Psoas muscle (tissue), 8 donors: ENCODE results near the gene OR6C3. TPM values are rescaled to one million over a fixed set of nuclear protein-coding genes. Genes with fewer than 3 reads are reported as not detected.

ENCODE experiments used
- ATAC-seq, 4 donors: fragments of 200-7000 bp; cut with Tn5 transposase; one replicate each; pipeline ENCODE4 v1.9.1; 2020; ENCODE audit warnings: moderate library complexity in 3 of 4, mild to moderate bottlenecking in 2 of 4
- DNase-seq, 2 donors: peaks; one replicate each; pipeline ENCODE4 v3.0.0-alpha.2; 2020
- H3K27ac ChIP-seq: fragments of 200-600 bp; one replicate; pipeline ENCODE4 v1.8.0; 2022
- H3K27me3 ChIP-seq, 3 donors: fragments of 200-600 bp in 1 of 3; one replicate each; pipeline versions ENCODE4 v1.6.1 to v1.8.0; 2013 to 2022; ENCODE audit warnings: low read length in 2 of 3, mild to moderate bottlenecking in 2 of 3, moderate library complexity in 1 of 3; ENCODE audit not compliant: insufficient read depth in 3 of 3
- H3K36me3 ChIP-seq, 2 donors: fragments of 200-600 bp in 1 of 2; one replicate each; pipeline versions ENCODE4 v1.6.1 to v1.8.0; 2013 to 2022; ENCODE audit warnings: low read depth in 1 of 2, mild to moderate bottlenecking in 1 of 2, moderate library complexity in 1 of 2; ENCODE audit not compliant: insufficient read depth in 1 of 2
- H3K4me1 ChIP-seq: fragments of 200-600 bp; one replicate; pipeline ENCODE4 v1.8.0; 2022
- H3K4me3 ChIP-seq: fragments of 200-600 bp; one replicate; pipeline ENCODE4 v1.8.0; 2022; ENCODE audit warnings: mild to moderate bottlenecking
- H3K9me3 ChIP-seq: fragments of 200-600 bp; one replicate; pipeline ENCODE4 v1.8.0; 2022
- CTCF ChIP-seq: fragments of 200-600 bp; IDR thresholded peaks from one replicate; pipeline ENCODE4 v1.8.0; 2022; ENCODE audit warnings: antibody characterized with exemption
- WGBS, 3 donors: extraction: QIAGEN DNeasy Blood & Tissue Kit; methylation state at CpG; one replicate each; pipeline versions ENCODE4 v1.1.6 to v1.1.7; 2013; 5-methylcytosine and 5-hydroxymethylcytosine counted together
- intact Hi-C, 2 donors: fragments of 100-400 bp; cut with DNase I; formaldehyde crosslinking; loops; one replicate each; pipeline versions ENCODE4 v1.11.0 to v1.14.2; 2022
- polyA plus RNA-seq, 3 donors: library from polyadenylated mRNA; stranded (reverse); fragments of 200-250 nt; gene quantifications; one replicate each; pipeline ENCODE4 v1.2.3, GENCODE V29; 2013
- total RNA-seq, 4 donors: library from RNA; stranded (reverse); fragmentation: NEBNext Ultra II Directional in 2 of 4; extraction: Animal tissue kit (Norgen Biotek cat#: 25700) in 2 of 4; gene quantifications; one replicate each; pipeline versions ENCODE4 v1.2.1 to v1.2.4, GENCODE V29; 2021 to 2023
- donor health status: healthy with polysubstance abuse.
- donor health status: DM: no; HTN: no; CAD: no; lungs with moderate emphysema.
- donor health status: Bipolar disorder and iron deficiency.
- donor health status: healthy.
- donor health status: DM: yes; HTN: yes; CAD: no.
- donor health status: DM: no; HTN: no; CAD: no.
- donor health status: DM: no; HTN: no; CAD: no.
- donor health status: DM: yes; HTN: yes; CAD: no.

The OR6C3 gene
- total and polyA plus RNA-seq, 7 donors: not detected

GRCh38 chr12:55372521-55372920 lies 42.0 kb downstream of the OR6C3 start:
- no peak for DNase-seq
- no peaks in the 10 kb centered on the region for H3K4me1 ChIP-seq
- H3K4me3 ChIP-seq: no peak overlapping the region
- H3K36me3 ChIP-seq: no peaks in the 10 kb centered on the region
- H3K9me3 ChIP-seq: no peaks in the 10 kb centered on the region
- ATAC-seq: no peak
- WGBS, 3 donors: 70 to 83% (median 79%) methylated on average over 4 of the region's 4 CpGs
- no peak for TF ChIP-seq CTCF
- no peaks in the 10 kb centered on the region for H3K27me3 ChIP-seq
- no peak overlapping the region for H3K27ac ChIP-seq
- intact Hi-C loops: no loop called here

Other genes starting within 250 kb of the OR6C3 start
- not detected for gene OR9K2, start 204.3 kb upstream of the OR6C3 start, total RNA-seq
- not detected for gene OR9K2, start 204.3 kb upstream of the OR6C3 start, polyA plus RNA-seq
- not detected for gene OR10A7, start 109.7 kb upstream of the OR6C3 start, total RNA-seq
- not detected for gene OR10A7, start 109.7 kb upstream of the OR6C3 start, polyA plus RNA-seq
- not detected for gene OR6C74, start 86.1 kb upstream of the OR6C3 start, total RNA-seq
- not detected for gene OR6C74, start 86.1 kb upstream of the OR6C3 start, polyA plus RNA-seq
- gene OR6C6, start 34.2 kb upstream of the OR6C3 start, total RNA-seq: not detected
- gene OR6C6, start 34.2 kb upstream of the OR6C3 start, polyA plus RNA-seq: not detected
- gene OR6C1, start 16.4 kb upstream of the OR6C3 start, total RNA-seq: not detected
- not detected for gene OR6C1, start 16.4 kb upstream of the OR6C3 start, polyA plus RNA-seq
- gene OR6C75, start 32.2 kb downstream of the OR6C3 start, total RNA-seq: not detected
- gene OR6C75, start 32.2 kb downstream of the OR6C3 start, polyA plus RNA-seq: not detected
- not detected for gene OR6C65, start 69.8 kb downstream of the OR6C3 start, total RNA-seq
- gene OR6C65, start 69.8 kb downstream of the OR6C3 start, polyA plus RNA-seq: not detected
- gene OR6C76, start 95.5 kb downstream of the OR6C3 start, total RNA-seq: not detected
- gene OR6C76, start 95.5 kb downstream of the OR6C3 start, polyA plus RNA-seq: not detected
- gene OR6C2, start 113.3 kb downstream of the OR6C3 start, total RNA-seq: not detected
- not detected for gene OR6C2, start 113.3 kb downstream of the OR6C3 start, polyA plus RNA-seq
- gene OR6C70, start 139.4 kb downstream of the OR6C3 start, total RNA-seq: not detected
- gene OR6C70, start 139.4 kb downstream of the OR6C3 start, polyA plus RNA-seq: not detected
- gene OR6C68, start 161.6 kb downstream of the OR6C3 start, total RNA-seq: not detected
- gene OR6C68, start 161.6 kb downstream of the OR6C3 start, polyA plus RNA-seq: not detected
- gene OR6C4, start 218.9 kb downstream of the OR6C3 start, total RNA-seq: not detected
- not detected for gene OR6C4, start 218.9 kb downstream of the OR6C3 start, polyA plus RNA-seq
- gene OR2AP1, start 241.7 kb downstream of the OR6C3 start, total RNA-seq: not detected
- gene OR2AP1, start 241.7 kb downstream of the OR6C3 start, polyA plus RNA-seq: not detected